Upper lobe of right lung (tissue), 1 donor: ENCODE measurements around the gene HNRNPA2B1. TPM values are rescaled to one million over a fixed set of nuclear protein-coding genes. Genes with fewer than 3 reads are reported as not detected.
"Not testable (repeated sequence)": the region's sequence is repeated elsewhere in the genome, so short reads cannot be mapped to it uniquely, and the experiment has no call there.

Source experiments
- ATAC-seq: fragments of 200-7000 bp; cut with Tn5 transposase; one replicate; pipeline ENCODE4 v1.9.1; 2020; ENCODE audit warnings: mild to moderate bottlenecking, moderate library complexity
- DNase-seq: peaks from one replicate; pipeline ENCODE4 v3.0.0-alpha.2; 2020
- H3K27ac ChIP-seq: fragments of 200-600 bp; one replicate; pipeline ENCODE4 v1.8.0; 2022
- H3K27me3 ChIP-seq: fragments of 200-600 bp; one replicate; pipeline ENCODE4 v1.8.0; 2022; ENCODE audit warnings: mild to moderate bottlenecking
- H3K36me3 ChIP-seq: fragments of 200-600 bp; one replicate; pipeline ENCODE4 v1.8.0; 2022
- H3K4me1 ChIP-seq: fragments of 200-600 bp; one replicate; pipeline ENCODE4 v1.8.0; 2022
- H3K4me3 ChIP-seq: fragments of 200-600 bp; one replicate; pipeline ENCODE4 v1.8.0; 2022; ENCODE audit warnings: mild to moderate bottlenecking
- H3K9me3 ChIP-seq: fragments of 200-600 bp; one replicate; pipeline ENCODE4 v1.8.0; 2022
- intact Hi-C: fragments of 100-400 bp; cut with DNase I; formaldehyde crosslinking; loops from one replicate; pipeline ENCODE4 v1.11.0; 2022
- total RNA-seq: library from RNA; stranded (reverse); fragmentation: NEBNext Ultra II Directional; extraction: Animal tissue kit (Norgen Biotek cat#: 25700); gene quantifications from one replicate; pipeline ENCODE4 v1.2.1, GENCODE V29; 2021
- TF ChIP-seq, protein P1 (sequence below): fragments of 200-600 bp; IDR thresholded peaks from one replicate; pipeline ENCODE4 v1.8.0; 2022; ENCODE audit warnings: antibody characterized with exemption
- donor health status: DM: no; HTN: yes; CAD: no; lungs with severe emphysema.

Gene HNRNPA2B1
- total RNA-seq, 1 donor from 2014 or later: 343 TPM

DNA sequence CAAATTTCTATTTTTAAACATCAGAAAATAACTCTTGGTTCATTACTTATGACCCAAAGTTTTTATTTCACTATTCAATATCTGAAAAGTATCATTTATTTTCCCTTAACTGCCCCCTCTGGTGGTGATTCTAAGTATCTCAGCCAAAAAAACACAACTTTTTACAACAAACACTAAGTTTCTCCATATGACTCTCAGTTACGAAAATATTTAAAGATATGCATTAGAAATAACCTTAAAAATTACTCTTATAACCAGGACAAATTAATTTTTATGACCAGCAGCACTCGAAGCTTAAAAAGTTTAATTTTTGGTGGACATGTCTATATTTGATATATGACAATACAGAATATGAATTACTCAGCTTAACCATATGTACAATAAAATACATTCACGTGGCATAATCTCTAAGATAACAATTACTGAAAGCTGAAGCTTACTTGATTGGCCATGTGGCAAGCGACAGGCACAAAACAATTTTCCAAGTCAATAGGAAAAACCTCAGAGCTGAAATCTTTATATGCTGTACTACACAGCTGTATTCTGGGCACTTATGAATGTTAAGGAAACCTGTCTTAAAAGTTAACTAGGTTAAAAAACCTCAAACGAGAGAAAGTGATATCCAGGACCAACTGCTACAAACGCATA lies 2.3 kb downstream of the HNRNPA2B1 start:
- DNase-seq (no peak), ATAC-seq (no peak)
- intact Hi-C loops: no loop called here
- H3K36me3 ChIP-seq: peaks cover 59% of the 10 kb centered on the region
- H3K4me1 ChIP-seq: peaks cover 51% of the 10 kb centered on the region
- TF ChIP-seq, protein P1, sequence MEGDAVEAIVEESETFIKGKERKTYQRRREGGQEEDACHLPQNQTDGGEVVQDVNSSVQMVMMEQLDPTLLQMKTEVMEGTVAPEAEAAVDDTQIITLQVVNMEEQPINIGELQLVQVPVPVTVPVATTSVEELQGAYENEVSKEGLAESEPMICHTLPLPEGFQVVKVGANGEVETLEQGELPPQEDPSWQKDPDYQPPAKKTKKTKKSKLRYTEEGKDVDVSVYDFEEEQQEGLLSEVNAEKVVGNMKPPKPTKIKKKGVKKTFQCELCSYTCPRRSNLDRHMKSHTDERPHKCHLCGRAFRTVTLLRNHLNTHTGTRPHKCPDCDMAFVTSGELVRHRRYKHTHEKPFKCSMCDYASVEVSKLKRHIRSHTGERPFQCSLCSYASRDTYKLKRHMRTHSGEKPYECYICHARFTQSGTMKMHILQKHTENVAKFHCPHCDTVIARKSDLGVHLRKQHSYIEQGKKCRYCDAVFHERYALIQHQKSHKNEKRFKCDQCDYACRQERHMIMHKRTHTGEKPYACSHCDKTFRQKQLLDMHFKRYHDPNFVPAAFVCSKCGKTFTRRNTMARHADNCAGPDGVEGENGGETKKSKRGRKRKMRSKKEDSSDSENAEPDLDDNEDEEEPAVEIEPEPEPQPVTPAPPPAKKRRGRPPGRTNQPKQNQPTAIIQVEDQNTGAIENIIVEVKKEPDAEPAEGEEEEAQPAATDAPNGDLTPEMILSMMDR: peak; percentile 82
- peak overlapping the region; percentile 89 for H3K4me3 ChIP-seq
- H3K9me3 ChIP-seq: no peaks in the 10 kb centered on the region
- H3K27me3 ChIP-seq: no peaks in the 10 kb centered on the region
- peak overlapping the region; percentile 28 for H3K27ac ChIP-seq

DNA sequence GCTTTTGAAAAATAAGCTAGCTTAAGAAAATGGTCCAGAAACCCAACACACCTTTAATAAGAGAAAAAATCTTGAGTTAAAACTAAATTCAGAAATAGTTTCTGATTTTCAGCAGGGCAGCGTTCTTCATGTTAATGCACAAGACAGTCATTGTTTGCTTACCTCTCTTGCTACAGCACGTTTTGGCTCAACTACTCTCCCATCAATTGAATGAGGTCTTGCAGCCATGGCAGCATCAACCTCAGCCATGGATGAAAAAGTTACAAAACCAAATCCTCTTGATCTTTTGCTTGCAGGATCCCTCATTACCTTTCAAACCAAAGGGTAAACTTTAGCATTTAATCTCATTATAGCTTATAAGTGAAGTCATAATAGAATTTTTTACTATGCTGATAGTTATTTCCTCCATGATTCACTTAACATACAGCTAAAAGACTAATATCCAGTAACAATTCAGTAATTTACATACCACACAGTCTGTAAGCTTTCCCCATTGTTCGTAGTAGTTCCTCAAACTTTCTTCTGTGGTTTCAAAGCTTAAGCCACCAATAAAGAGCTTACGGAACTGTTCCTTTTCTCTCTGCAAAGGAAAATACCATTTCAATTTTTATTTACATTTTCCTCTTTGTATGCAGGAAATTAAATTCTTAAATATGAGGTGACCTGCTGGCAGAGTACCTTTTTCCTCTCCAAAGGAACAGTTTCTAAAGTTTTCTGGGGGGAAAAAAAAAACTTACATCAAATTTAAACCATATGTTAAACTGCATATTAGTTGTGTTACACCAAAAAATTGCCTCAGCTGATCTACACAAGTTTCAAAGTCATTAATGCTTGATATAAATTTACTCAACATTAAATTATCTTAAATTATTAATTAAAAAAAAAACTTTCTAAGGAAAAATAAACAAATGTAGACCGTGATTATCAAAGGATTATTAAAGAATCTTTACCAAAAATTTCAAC lies 3.1 kb downstream of the HNRNPA2B1 start:
- H3K27ac ChIP-seq: peak overlapping the region; percentile 28
- no peaks in the 10 kb centered on the region for H3K27me3 ChIP-seq
- DNase-seq (no peak), ATAC-seq (no peak)
- intact Hi-C loops: no loop called here
- peaks cover 67% of the 10 kb centered on the region for H3K36me3 ChIP-seq
- TF ChIP-seq, protein P1: no peak
- peak overlapping the region; percentile 89 for H3K4me3 ChIP-seq
- no peaks in the 10 kb centered on the region for H3K9me3 ChIP-seq
- peaks cover 54% of the 10 kb centered on the region for H3K4me1 ChIP-seq

GRCh38 chr7:26195867-26196657 lies 4.5 kb downstream of the HNRNPA2B1 start:
- no peak for ATAC-seq
- H3K9me3 ChIP-seq: no peaks in the 10 kb centered on the region
- DNase-seq: no peak
- peaks cover 60% of the 10 kb centered on the region for H3K4me1 ChIP-seq
- H3K4me3 ChIP-seq: peak overlapping the region; percentile 17
- intact Hi-C loops: no loop called here
- H3K27ac ChIP-seq: peak overlapping the region; percentile 12
- no peaks in the 10 kb centered on the region for H3K27me3 ChIP-seq
- H3K36me3 ChIP-seq: peaks cover 81% of the 10 kb centered on the region
- TF ChIP-seq, protein P1: no peak

DNA sequence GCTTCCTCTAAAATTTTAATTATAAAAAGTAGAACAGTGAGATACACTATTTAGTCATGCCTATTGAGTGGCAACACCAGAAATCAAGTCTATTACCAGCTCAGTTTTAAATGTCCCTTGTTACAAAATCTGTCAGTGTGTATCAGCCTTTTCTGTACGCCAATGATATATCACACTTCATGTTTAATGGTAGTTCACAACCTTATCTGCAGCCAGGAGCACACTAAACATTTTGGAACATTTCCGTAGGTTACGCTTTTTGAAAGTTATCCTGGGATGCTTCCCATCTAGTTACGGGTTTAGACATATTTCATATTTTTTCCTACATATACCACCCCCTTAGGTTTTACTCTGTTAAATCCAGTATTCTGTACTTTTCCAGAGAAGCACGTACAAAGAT lies 5.4 kb downstream of the HNRNPA2B1 start:
- H3K4me3 ChIP-seq: no peak overlapping the region
- H3K36me3 ChIP-seq: peaks cover 90% of the 10 kb centered on the region
- ATAC-seq: no peak
- intact Hi-C loops: no loop called here
- no peak for DNase-seq
- no peaks in the 10 kb centered on the region for H3K27me3 ChIP-seq
- TF ChIP-seq, protein P1: no peak
- H3K9me3 ChIP-seq: no peaks in the 10 kb centered on the region
- H3K4me1 ChIP-seq: peaks cover 60% of the 10 kb centered on the region
- H3K27ac ChIP-seq: no peak overlapping the region

DNA sequence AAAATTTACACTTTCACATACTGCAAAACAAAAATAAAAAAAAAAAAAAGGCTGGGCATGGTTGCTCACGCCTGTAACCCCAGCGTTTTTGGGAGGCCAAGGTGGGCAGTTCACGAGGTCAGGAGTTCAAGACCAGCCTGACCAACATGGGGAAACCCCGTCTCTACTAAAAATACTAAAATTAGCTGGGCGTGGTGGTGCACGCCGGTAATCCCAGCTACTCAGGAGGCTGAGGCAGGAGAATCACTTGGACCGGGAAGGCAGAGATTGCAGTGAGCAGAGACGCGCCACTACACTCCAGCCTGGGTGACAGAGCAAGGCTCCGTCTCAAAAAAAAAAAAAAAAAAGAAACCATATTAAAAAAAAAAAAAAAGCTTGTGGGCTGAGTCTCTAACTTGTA lies 5.8 kb downstream of the HNRNPA2B1 start:
- H3K4me3 ChIP-seq, H3K9me3 ChIP-seq, ATAC-seq, H3K27ac ChIP-seq, DNase-seq, intact Hi-C loops, H3K27me3 ChIP-seq: not testable (repeated sequence)
- peaks cover 60% of the 10 kb centered on the region for H3K4me1 ChIP-seq
- H3K36me3 ChIP-seq: peaks cover 94% of the 10 kb centered on the region
